ENCODE measurements around the gene SLC25A27.
A peak's percentile ranks its signal among the peaks of the same experiment; 100 is the strongest.

Gene SLC25A27

DNA sequence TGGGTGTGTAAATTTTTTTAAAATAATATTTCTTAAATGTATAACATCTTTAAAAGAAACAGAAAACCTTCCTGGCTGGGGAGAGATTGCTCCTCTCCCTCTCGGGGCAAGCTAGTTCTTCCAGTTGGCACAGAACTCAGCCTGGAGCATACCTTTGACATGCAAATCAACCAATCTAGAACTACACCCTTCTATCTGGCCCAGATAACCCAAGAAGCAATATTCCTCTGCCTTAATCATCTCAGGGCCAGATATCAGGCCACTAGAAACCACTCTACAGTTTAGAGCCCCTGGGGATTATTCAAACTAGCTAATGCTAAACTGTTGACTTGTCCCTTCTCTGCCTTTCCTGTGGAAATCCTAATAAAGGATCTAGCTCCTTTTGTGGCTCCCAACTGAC lies 34.0 kb upstream of the SLC25A27 start:
- no peak for DNase-seq
- H3K9me3 ChIP-seq (ENCODE audit: severe bottlenecking): no peaks in the 10 kb centered on the region
- TF ChIP-seq, protein P1, sequence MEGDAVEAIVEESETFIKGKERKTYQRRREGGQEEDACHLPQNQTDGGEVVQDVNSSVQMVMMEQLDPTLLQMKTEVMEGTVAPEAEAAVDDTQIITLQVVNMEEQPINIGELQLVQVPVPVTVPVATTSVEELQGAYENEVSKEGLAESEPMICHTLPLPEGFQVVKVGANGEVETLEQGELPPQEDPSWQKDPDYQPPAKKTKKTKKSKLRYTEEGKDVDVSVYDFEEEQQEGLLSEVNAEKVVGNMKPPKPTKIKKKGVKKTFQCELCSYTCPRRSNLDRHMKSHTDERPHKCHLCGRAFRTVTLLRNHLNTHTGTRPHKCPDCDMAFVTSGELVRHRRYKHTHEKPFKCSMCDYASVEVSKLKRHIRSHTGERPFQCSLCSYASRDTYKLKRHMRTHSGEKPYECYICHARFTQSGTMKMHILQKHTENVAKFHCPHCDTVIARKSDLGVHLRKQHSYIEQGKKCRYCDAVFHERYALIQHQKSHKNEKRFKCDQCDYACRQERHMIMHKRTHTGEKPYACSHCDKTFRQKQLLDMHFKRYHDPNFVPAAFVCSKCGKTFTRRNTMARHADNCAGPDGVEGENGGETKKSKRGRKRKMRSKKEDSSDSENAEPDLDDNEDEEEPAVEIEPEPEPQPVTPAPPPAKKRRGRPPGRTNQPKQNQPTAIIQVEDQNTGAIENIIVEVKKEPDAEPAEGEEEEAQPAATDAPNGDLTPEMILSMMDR (IDR thresholded peaks at IDR 0.05; ENCODE audit: low read depth, low read length): no peak
- H3K4me3 ChIP-seq (ENCODE audit: low read depth, low read length): no peak overlapping the region
- H3K27me3 ChIP-seq (ENCODE audit: insufficient read depth, low read depth, severe bottlenecking): no peaks in the 10 kb centered on the region
- no peaks in the 10 kb centered on the region for H3K36me3 ChIP-seq
- H3K27ac ChIP-seq: no peak overlapping the region

DNA sequence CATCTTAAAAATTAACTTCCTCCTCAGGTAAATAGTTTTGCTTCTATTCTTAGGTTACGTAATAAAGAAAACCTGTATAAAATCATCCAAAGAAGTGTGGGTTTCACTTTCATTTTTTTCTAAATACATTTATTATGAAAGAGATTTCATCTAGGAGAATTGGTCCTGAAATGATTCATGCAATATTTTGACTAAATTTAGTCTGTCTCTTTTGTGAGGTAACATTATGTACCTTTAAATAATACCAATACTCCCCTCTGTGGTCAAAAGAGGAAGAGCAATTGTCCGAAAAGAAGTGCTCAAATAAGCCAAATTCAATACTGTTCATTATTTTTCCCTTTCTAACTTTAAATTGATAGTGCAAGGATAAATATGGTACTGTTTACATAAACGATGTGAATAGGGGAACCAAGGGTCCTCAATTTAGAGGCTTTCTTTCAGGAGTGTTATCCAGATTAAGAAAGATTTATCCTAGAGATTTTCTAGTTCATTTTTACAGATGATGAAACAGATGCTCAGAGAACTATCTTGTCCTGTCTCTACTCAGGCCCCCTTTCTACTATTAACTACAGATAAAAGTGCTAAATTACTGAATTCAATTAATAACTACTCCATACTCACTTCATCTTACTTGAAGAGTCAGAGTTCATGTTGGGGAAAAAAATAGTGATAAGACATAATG lies 26.4 kb upstream of the SLC25A27 start:
- Histone ChIP-seq H3K27me3 (ENCODE audit: insufficient read depth, low read depth, severe bottlenecking) (no peaks in the 10 kb centered on the region), H3K27ac (no peak overlapping the region), H3K36me3 (no peaks in the 10 kb centered on the region), H3K9me3 (ENCODE audit: severe bottlenecking) (no peaks in the 10 kb centered on the region), H3K4me3 (ENCODE audit: low read depth, low read length) (no peak overlapping the region)
- no peak for DNase-seq
- TF ChIP-seq, protein P1 (IDR thresholded peaks at IDR 0.05; ENCODE audit: low read depth, low read length): peak; percentile 40

DNA sequence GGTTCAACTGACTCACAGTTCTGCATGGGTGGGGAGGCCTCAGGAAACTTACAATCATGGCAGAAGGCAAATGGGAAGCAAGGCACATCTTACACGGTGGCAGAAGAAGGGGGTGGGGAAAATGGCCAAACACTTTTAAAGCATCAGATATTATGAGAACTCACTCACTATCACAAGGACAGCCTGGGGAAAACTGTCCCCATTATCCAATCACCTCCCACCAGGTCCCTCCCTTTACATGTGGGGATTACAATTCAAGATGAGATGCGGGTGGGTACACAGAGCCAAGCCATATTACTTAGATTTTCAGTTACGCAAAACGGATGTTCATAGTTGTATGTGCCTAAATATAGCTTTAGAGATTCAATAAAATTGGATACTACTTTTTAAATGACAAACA lies 25.8 kb upstream of the SLC25A27 start:
- TF ChIP-seq, protein P1 (IDR thresholded peaks at IDR 0.05; ENCODE audit: low read depth, low read length): no peak
- Histone ChIP-seq H3K27ac (no peak overlapping the region), H3K9me3 (ENCODE audit: severe bottlenecking) (no peaks in the 10 kb centered on the region), H3K4me3 (ENCODE audit: low read depth, low read length) (no peak overlapping the region), H3K27me3 (ENCODE audit: insufficient read depth, low read depth, severe bottlenecking) (no peaks in the 10 kb centered on the region), H3K36me3 (no peaks in the 10 kb centered on the region)
- DNase-seq: no peak

GRCh38 chr6:46628498-46628897 lies 24.3 kb upstream of the SLC25A27 start:
- H3K27me3 ChIP-seq (ENCODE audit: insufficient read depth, low read depth, severe bottlenecking): no peaks in the 10 kb centered on the region
- H3K9me3 ChIP-seq (ENCODE audit: severe bottlenecking): no peaks in the 10 kb centered on the region
- H3K27ac ChIP-seq: no peak overlapping the region
- TF ChIP-seq, protein P1 (IDR thresholded peaks at IDR 0.05; ENCODE audit: low read depth, low read length): no peak
- no peak overlapping the region for H3K4me3 ChIP-seq (ENCODE audit: low read depth, low read length)
- H3K36me3 ChIP-seq: no peaks in the 10 kb centered on the region
- no peak for DNase-seq

DNA sequence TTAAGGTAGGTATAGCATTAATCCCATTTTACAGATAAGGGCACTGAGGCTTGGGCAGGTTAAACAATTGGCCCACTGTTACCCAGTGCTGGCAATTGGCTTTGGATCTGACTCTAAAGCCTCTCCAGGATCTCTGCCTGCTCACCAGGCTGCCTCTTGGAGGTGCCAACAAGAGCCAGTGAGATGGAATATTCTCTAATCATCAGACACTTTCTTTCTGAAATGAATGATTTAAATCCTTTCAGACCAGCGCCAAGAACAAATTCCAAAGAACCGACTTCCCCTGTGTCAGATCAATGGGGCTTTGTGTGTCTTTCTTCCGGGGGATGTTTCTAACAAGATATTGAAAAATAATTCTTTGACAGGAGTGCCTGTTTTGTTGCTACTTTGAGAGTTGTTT lies 23.8 kb upstream of the SLC25A27 start:
- no peak for DNase-seq

More for the DNA sequence above, 23.8 kb upstream of the SLC25A27 start:
- Histone ChIP-seq H3K27me3 (ENCODE audit: insufficient read depth, low read depth, severe bottlenecking) (no peaks in the 10 kb centered on the region), H3K9me3 (ENCODE audit: severe bottlenecking) (no peaks in the 10 kb centered on the region), H3K36me3 (no peaks in the 10 kb centered on the region), H3K4me3 (ENCODE audit: low read depth, low read length) (no peak overlapping the region), H3K27ac (no peak overlapping the region)
- TF ChIP-seq, protein P1 (IDR thresholded peaks at IDR 0.05; ENCODE audit: low read depth, low read length): no peak

Data from WERI-Rb-1 (cell line).